Activated gamma-delta T cell treated with anti-CD3 and anti-CD28 coated beads, Interleukin-2, amount 50 U/mL, for 16 hours (primary cell): ENCODE measurements around the gene MYADM.

Source experiments
- DNase-seq: peaks from one replicate; pipeline ENCODE4 v3.0.0-alpha.2; 2020; ENCODE audit warnings: low read depth

The MYADM gene

GRCh38 chr19:53885036-53885435 lies 17.4 kb downstream of the MYADM start:
- no peak for DNase-seq

GRCh38 chr19:53892301-53892980 lies 24.8 kb downstream of the MYADM start:
- no peak for DNase-seq

DNA sequence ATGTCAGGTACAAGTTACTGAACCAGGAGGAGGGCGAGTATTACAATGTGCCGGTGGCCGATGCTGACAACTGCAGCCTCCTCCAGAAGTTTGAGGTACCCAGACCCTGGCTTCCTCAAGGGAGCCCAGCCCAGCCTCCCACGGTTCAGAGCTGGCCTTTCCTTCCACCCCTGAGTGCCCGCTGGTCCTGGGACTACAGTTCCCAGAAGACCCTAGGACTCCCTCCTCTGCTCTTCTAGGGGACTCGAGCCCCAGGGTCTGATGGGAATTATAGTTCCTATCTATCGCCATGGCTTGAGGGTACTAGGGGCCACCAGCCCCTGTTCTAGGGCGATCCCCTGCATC lies 25.3 kb downstream of the MYADM start:
- DNase-seq, result no peak

- no peak for DNase-seq
Measured at GRCh38 chr19:53894707-53895106, 27.0 kb downstream of the MYADM start.

DNA sequence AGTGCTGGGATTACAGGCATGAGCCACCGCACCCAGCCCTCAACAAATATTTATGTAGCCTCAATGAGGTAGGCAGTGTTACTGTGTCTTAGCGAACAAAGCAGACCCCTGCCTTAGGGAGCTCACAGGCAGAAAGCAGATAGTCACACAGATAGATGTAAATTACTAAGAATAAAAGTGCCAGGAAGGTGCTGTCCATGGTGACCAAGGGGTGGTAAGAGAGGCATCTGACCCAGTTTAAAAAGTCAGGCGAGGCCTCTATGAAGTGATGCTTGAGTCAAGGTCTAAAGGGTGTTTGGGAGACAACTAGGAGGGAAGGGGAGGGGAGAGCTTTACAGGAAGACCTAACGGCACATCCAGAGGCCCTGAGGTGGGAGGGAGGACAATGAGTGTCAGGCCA lies 29.0 kb downstream of the MYADM start:
- DNase-seq, result no peak

DNA sequence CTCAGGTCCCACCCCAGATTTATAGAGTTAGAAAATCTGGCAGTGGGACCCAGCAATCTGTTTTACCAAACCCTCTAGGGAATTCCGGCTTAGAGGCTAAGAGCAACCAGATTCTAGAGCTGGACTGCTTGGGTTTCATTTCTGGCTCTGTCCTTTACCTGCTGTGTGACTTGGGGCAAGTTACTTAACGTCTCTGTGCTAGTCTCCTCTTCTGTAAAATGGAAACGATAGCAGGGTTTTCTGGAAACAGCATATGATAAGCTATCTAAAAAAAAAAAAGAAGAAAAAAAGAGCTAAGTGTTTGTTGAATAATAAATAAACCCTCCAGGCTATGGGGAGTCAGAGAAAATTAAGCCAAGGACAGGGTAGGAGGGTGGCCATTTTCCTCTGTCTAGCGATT lies 29.8 kb downstream of the MYADM start:
- DNase-seq, result no peak

- no peak for DNase-seq
Measured at GRCh38 chr19:53898166-53898565, 30.5 kb downstream of the MYADM start.

DNA sequence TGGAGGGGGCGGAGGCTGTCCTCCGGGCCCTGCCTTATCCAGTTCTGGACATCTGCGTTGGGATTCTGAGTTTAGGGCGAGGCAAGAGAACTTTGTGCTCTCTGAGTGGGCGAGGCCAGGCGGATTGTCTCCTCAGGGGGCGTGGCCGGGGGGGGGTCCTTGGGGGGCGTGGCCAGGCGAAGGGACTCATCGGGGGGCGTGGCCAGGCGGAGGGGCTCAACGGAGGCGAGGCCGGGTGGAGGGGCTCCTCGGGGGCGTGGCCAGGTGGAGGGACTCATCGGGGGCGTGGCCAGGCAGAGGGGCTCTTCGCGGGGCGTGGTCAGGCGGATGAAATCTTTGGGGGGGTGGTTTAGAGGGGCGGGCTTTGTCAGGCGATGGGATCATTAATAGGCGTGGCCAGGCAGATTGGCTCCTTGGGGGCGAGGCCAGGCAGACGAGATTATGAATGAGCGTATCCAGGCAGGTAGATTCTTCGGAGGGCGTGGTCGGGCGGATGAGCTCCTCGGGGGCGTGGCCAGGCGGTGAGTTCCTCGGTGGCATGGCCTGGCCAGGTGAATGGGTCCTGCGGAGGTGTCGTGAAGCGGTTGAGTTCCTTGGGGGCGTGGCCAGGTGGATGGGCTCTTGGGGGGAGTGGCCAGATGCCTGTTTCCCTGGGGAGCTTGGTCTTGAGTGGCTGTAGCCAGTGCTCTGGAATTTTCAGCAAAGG lies 31.1 kb downstream of the MYADM start:
- no peak for DNase-seq

- DNase-seq, result no peak
Measured at GRCh38 chr19:53900191-53900860, 32.6 kb downstream of the MYADM start.

GRCh38 chr19:53903055-53903680 lies 35.5 kb downstream of the MYADM start:
- DNase-seq, result no peak

GRCh38 chr19:53904909-53905308 lies 37.2 kb downstream of the MYADM start:
- DNase-seq, result no peak

DNA sequence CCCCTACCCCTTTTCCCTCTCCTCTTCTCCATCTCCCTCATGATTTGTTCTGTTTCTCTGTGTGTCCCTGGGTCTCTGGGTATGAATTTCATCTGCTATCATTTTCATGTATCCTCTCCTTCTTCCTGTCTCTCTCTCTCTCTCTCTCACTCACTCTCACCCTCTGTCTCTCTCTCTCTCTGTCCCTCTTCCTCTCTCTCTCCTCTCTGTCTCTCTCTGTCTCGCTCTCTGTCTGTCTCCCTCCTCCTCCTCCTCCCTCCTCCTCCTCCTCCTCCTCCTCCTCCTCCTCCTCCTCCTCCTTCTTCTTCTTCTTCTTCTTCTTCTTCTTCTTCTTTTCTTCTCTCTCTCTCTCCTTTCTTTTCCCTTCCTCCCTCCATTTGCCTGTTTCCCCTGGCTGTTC lies 38.1 kb downstream of the MYADM start:
- no peak for DNase-seq

DNA sequence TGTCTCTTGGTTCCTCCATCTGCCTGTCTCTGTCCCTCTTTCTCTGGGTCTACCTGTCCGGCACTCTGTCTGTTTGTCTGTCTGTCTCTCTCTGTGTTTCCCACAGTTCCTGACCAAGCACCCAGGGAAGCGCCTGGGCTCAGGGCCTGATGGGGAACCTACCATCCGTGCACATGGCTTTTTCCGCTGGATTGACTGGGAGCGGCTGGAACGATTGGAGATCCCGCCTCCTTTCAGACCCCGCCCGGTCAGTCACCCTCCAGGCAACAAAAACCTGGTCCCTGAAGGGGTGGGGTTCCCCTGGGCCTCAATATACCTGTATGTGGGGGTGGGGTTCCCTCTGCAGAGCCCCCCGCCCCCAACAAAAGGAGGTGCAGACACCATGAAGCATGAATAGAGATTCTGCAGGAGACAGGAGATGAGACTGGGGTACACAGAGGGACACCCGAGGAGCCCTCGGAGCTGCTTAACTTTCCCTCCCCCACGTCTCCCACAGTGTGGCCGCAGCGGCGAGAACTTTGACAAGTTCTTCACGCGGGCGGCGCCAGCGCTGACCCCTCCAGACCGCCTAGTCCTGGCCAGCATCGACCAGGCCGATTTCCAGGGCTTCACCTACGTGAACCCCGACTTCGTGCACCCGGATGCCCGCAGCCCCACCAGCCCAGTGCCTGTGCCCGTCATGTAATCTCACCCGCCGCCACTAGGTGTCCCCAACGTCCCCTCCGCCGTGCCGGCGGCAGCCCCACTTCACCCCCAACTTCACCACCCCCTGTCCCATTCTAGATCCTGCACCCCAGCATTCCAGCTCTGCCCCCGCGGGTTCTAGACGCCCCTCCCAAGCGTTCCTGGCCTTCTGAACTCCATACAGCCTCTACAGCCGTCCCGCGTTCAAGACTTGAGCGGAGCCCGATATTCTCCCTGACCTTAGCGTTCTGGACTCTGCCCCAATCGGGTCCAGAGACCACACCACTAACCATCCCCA lies 38.8 kb downstream of the MYADM start:
- DNase-seq, result peak; percentile 64

DNA sequence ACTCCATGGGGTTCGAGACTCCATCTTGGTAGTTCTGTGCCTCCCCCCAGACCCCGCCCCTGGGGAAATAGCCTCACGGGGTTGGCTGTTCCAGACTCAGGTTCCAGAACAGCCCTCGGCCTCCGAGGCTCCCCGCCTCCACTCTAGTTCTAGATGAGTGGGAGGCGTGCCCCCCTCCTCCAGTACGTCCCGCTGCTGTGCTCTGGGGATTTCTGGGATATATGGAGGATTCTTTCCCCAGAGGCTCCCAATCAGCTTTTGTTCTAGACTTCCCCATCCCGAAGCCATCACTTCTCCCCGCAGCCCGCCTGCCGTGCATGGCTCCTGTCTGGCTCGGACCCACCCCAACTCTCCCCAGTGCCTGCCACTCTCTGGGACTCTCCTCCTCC lies 39.5 kb downstream of the MYADM start:
- no peak for DNase-seq

DNA sequence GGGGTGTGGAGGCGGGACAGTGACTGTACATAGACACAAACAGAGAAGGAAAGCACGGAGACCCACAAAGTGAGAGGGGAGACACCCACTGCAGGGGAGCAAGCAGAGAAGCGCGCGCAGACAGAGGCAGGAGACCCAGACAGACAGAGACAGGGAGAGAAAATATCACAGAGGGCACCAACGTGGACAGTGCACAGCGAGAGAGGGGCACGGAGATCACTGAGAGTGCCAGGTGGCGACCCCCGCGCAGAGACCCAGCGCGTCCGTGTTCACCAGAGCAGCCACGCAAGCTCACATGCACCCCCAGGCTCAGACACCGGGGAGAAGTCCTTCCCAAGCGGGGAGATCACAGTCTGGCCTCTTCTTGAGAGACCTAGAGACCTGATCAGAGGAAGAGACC lies 40.0 kb downstream of the MYADM start:
- DNase-seq, result no peak

- DNase-seq, result no peak
Measured at GRCh38 chr19:53908106-53908934, 40.6 kb downstream of the MYADM start.

DNA sequence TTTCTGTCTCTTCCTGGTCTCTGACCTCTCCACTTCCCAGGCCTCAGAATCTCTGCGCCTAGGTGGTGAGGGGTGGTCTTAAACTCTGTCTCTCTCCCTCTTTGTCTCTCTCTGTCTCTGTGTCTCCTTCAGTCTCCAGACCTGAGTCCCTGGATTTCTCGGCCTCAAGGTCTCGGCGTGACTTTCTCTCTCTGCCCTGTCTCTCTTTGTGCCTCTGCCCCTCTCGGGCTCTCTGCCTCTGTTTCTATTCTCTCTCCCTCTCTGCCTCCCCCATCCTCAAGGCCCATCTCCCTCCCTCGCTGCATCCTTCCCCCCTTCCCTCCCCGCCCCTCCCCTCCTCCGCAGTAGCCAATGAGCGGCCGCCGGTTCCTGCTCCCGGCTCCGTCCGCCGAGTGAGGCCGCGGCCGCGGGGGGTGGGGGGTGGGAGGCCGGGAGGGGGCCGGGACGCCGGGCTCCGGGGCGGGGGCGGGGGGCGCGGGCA lies 41.3 kb downstream of the MYADM start, which contains the start of gene CACNG7:
Gene CACNG7 (plus strand): TSS at position 344 of the 481 bp plus-strand sequence. CDS start 3,554 bp downstream, outside the sequence.
- DNase-seq, result no peak

DNA sequence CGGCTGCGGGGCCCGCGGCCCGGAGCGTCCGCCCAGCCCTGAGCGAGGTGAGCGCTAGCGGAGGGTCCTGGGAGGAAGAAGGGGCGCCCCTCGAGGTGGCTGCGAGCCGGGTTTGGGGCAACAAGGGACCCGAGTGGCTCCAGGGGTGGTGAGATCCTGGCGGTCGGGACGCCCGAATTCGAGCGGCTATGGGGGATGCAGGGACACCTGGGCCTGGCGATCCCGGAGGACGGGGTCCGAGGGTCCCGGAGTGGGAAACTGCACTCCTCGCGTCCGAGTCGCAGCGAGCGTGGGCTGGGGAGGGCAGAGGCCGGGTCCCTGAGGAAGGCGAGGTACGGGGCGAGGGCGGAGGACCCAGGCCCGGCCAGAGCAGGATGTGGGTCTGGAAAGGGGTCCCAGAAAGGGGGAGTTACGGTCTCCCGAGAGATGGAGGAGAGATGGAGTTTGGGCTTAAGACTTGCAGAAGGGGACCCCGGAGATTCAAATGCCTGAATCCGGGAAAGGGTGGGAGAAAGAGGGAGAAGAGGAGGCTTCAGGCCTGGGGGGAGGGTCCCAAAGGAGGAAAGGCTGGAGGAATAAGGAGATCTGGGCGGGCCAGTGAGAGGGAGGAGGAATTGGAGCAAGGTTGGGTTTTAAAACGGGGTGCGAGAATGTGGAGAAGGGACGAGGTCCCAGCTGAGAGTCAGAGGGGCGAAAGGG lies 41.9 kb downstream of the MYADM start:
- DNase-seq, result no peak

GRCh38 chr19:53910170-53910518 lies 42.5 kb downstream of the MYADM start:
- no peak for DNase-seq

DNA sequence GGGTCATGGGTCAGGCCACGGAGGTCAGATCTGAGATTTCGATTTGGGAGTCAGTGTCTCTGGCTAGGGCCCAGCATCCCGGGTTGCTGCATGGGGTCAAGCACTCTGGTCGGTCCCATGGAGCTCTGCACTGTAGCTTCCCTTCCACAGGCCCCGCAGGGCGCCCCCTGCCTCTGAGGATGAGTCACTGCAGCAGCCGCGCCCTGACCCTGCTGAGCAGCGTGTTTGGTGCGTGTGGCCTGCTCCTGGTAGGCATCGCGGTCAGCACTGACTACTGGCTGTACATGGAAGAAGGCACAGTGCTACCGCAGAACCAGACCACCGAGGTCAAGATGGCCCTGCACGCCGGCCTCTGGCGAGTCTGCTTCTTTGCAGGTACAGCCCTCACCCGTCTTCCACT lies 45.0 kb downstream of the MYADM start:
- no peak for DNase-seq
